Prostate gland (tissue), 2 donors: ENCODE measurements around the gene ARHGAP19.

ENCODE experiments used
- CTCF ChIP-seq, 4 experiments: fragments of 200-600 bp in 2 of 4; fragments of 450-650 bp in 2 of 4; sonication (generic) in 2 of 4; IDR thresholded peaks; 1 replicate in 3 of 4; 2 replicates in 1 of 4; pipeline ENCODE4 v1.5.1; 2016 to 2019; ENCODE audit warnings: antibody characterized with exemption in 4 of 4, mild to moderate bottlenecking in 2 of 4, moderate library complexity in 2 of 4
- POLR2A ChIP-seq: fragments of 450-650 bp; IDR thresholded peaks from one replicate; pipeline ENCODE4 v1.6.1; 2016; ENCODE audit warnings: antibody characterized with exemption, mild to moderate bottlenecking
- POLR2AphosphoS5 ChIP-seq: sonication (generic); formaldehyde crosslinking; IDR thresholded peaks from one replicate; pipeline ENCODE4 v1.6.1; 2017; ENCODE audit warnings: antibody characterized with exemption

- TF ChIP-seq CTCF (IDR thresholded peaks at IDR 0.05) (no peak), POLR2AphosphoS5 (no peak), POLR2A (no peak)
Observed at GRCh38 chr10:97314671-97315070, 22.2 kb upstream of the ARHGAP19 start.
